Small intestine (tissue), 7 donors: ENCODE measurements around the gene RNF168. TPM values are rescaled to one million over a fixed set of nuclear protein-coding genes. Genes with fewer than 3 reads are reported as not detected.

ENCODE experiments used
- DNase-seq, 2 donors: peaks; one replicate each; pipeline versions ENCODE4 v3.0.0 to v3.0.0-alpha.2; 2013
- FAIRE-seq: peaks from 2 replicates; lab custom pipeline; 2012; peaks lifted over from hg19 to GRCh38; lab: Jason Lieb, UNC
- H3K27ac ChIP-seq, 3 donors: one replicate each; pipeline ENCODE4 v1.5.1; 2013; ENCODE audit warnings: low read length in 2 of 3, mild to moderate bottlenecking in 2 of 3, control low read depth in 1 of 3, inconsistent platforms in 1 of 3, low read depth in 1 of 3, moderate library complexity in 1 of 3
- H3K27me3 ChIP-seq, 3 donors: one replicate each; pipeline ENCODE4 v1.6.1; 2013; ENCODE audit warnings: low read length in 3 of 3, inconsistent platforms in 1 of 3; ENCODE audit not compliant: control insufficient read depth in 3 of 3, insufficient read depth in 3 of 3
- H3K36me3 ChIP-seq, 3 donors: one replicate each; pipeline ENCODE4 v1.6.1; 2013; ENCODE audit warnings: low read length in 3 of 3, inconsistent platforms in 1 of 3, low read depth in 1 of 3, mild to moderate bottlenecking in 1 of 3, moderate library complexity in 1 of 3; ENCODE audit not compliant: control insufficient read depth in 3 of 3, insufficient read depth in 2 of 3
- H3K4me1 ChIP-seq, 3 donors: one replicate each; pipeline ENCODE4 v1.6.1; 2013; ENCODE audit warnings: low read length in 2 of 3, inconsistent platforms in 1 of 3, low read depth in 1 of 3, mild to moderate bottlenecking in 1 of 3, moderate library complexity in 1 of 3; ENCODE audit not compliant: control insufficient read depth in 3 of 3, insufficient read depth in 2 of 3
- H3K4me3 ChIP-seq, 3 donors: one replicate each; pipeline ENCODE4 v1.5.1; 2013; ENCODE audit warnings: low read length in 3 of 3, control low read depth in 1 of 3, inconsistent platforms in 1 of 3, low read depth in 1 of 3, mild to moderate bottlenecking in 1 of 3, moderate library complexity in 1 of 3
- H3K9me3 ChIP-seq, 2 donors: one replicate each; pipeline ENCODE4 v1.6.1; 2013; ENCODE audit warnings: low read depth in 1 of 2, low read length in 1 of 2; ENCODE audit not compliant: control insufficient read depth in 2 of 2, insufficient read depth in 1 of 2
- WGBS, 3 donors: extraction: QIAGEN DNeasy Blood & Tissue Kit; methylation state at CpG; one replicate each; pipeline ENCODE4 v1.1.7; 2013; 5-methylcytosine and 5-hydroxymethylcytosine counted together
- polyA plus RNA-seq, 4 donors: library from polyadenylated mRNA; stranded (reverse) in 3 of 4; unstranded in 1 of 4; fragments of 200-250 nt in 3 of 4; fragments of 120-200 nt in 1 of 4; gene quantifications; one replicate each; pipeline versions ENCODE4 v1.2.1 to v1.2.3, GENCODE V29; 2013
- donor health status: healthy with polysubstance abuse.
- donor health status: control.
- donor health status: control.
- donor health status: Bipolar disorder and iron deficiency.
- donor health status: healthy.

RNF168 gene
- polyA plus RNA-seq, 4 donors, result 2.4 to 11.9 (median 6.0) TPM

DNA sequence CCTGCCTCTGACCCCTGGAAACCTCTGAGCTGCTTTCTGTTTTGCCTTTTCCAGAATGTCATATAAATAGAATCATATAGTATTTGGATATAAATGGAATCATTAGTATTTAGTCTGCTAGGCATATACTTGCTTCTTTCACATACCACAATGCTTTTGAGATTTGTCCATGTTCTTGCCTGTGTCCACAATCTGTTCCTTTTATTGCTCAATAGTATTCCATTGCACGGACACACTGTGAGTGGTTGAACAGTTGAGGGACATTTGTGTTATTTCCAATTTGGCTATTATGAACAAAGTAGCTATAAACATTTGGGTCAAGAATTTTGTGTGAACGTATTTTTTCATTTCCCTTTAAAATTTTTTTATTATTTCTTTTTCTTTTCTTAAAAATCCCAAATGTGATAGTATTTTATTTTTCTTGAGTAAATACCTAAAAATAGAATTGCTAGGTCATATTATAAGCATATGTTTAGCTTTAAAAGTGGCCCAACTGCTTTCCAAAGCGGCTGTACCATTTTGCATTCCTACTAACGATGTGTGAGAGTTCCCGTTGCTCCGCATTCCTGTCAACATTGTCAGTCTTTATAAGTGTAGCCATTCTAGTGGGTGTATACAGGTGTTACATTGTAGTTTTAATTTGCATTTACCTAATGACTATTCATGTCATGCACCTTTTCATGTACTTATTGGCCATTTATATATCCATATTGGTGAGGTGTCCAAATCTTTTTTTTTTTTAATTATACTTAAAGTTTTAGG is 38.3 kb upstream of the RNF168 start:
- 90 to 96% (median 90%) methylated on average over 6 of the region's 6 CpGs for WGBS, 3 donors
- H3K9me3 ChIP-seq, result no peaks in the 10 kb centered on the region
- FAIRE-seq, result no peak

DNA sequence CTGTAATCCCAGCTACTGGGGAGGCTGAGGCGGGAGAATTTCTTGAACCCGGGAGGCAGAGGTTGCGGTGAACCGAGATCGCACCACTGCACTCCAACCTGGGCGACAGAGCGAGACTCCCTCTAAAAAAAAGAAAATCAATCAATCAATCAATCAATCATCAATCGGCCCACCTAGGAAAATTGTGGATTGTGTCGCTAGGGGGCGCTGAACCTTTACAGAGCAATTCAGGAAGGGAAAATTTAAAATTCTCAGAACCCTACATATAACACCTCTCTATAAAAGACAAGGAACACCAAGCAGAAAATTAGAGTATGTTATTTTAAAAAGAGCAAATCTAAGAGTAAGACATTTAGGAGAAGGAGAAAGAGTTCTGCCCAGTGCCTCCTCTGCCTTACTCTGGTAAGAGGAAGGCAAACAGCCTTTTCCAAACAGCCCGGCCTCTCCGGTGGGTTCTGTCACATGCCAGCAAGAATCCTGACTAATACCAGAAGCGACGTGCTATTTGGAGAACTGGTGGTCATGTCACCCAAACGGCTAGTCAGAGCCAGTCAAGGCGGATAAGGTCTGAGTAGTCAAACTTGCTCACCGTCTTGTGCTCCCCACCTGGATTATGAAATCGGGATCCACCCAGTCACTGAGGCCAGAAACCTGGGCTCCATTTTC is 33.9 kb upstream of the RNF168 start:
- peak; percentile 8 to 35 for DNase-seq
- no peak overlapping the region for H3K27ac ChIP-seq
- WGBS, 3 donors, result 44 to 49% (median 44%) methylated on average over 18 of the region's 18 CpGs
- H3K4me3 ChIP-seq, result no peak overlapping the region
- peaks cover 0 to 6% of the 10 kb centered on the region in 2 donors for H3K9me3 ChIP-seq
- H3K36me3 ChIP-seq, result no peaks in the 10 kb centered on the region
- H3K4me1 ChIP-seq, result no peaks in the 10 kb centered on the region
- FAIRE-seq, result no peak
- peaks cover 0 to 7% (median 0%) of the 10 kb centered on the region in 3 donors for H3K27me3 ChIP-seq

More for the DNA sequence above, 38.3 kb upstream of the RNF168 start:
- Histone ChIP-seq H3K27ac (no peak overlapping the region), H3K4me1 (no peaks in the 10 kb centered on the region), H3K4me3 (no peak overlapping the region), H3K27me3 (no peaks in the 10 kb centered on the region), H3K36me3 (no peaks in the 10 kb centered on the region)
- DNase-seq, result no peak

DNA sequence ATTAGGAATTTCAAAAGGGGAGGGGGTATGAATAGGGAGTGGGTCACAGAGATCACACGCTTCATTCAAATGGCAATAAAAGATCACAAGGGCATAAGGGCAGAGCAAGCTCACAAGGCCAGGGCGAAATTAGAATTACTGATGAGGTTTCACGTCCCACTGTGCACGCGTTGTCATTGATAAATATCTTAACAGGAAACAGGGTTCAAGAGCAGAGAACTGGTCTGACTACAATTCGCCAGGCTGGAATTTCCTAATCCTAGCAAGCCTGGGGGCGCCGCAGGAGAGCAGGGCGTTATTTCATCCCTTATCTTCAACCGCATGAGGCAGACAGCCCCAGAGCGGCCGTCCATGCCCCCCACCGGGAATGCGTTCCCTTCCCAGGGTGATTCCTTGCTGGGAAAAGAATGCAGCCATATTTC is 29.7 kb upstream of the RNF168 start:
- no peak for DNase-seq
- Histone ChIP-seq H3K9me3 (peaks cover 0 to 6% of the 10 kb centered on the region in 2 donors), H3K4me3 (no peak overlapping the region), H3K36me3 (no peaks in the 10 kb centered on the region), H3K4me1 (no peaks in the 10 kb centered on the region), H3K27me3 (peaks cover 0 to 7% (median 0%) of the 10 kb centered on the region in 3 donors), H3K27ac (no peak overlapping the region)
- no peak for FAIRE-seq
- WGBS, 3 donors, result 45 to 54% (median 46%) methylated on average over 14 of the region's 14 CpGs

DNA sequence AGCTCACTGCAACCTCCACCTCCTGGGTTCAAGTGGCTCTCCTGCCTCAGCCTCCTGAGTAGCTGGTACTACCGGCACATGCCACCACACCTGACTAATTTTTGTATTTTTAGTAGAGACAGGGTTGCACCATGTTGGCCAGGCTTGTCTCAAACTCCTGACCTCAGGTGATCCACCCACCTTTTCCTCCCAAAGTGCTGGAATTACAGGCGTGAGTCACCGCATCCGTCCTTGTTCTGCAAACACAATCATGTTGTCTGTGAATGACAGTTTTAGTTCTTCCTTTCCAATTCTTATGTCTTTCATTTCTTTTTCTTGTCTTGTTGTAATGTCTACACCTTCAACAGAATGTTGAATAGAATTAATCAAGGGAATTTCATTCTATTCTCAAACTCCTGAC is 27.9 kb upstream of the RNF168 start:
- no peaks in the 10 kb centered on the region for H3K36me3 ChIP-seq
- 87 to 92% (median 91%) methylated on average over 4 of the region's 4 CpGs for WGBS, 3 donors
- FAIRE-seq, result no peak

DNA sequence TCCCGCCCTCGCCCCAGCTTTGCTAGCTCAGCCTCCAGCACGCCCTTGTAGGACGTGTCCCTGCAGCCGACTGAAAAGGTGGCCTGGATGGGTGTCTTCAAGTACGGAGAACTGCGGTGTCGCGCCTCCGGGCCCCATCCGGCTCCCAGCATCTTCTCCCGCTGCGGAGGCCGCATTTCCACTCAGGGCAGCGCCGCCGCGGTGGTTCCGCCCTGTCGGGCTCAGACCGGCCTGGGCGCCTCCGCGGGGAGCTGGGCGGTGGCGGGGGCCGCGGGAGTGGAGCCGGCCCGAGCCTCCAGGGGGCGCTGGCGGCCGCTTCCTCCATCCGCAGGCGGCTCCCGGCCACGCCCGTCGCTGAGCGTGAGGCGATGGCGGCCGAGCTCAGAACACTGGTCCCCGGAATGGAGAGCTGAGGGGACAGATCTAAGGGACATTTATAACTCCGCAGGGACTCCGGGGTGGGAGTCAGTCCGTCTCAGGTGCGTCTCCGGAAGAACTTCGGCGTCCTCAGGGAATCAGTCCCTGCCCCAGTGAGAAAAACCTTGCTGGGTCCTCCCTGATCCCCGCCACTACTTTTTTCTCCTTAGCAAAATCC is 25.2 kb upstream of the RNF168 start:
- Histone ChIP-seq H3K36me3 (no peaks in the 10 kb centered on the region), H3K27me3 (peaks cover 0 to 11% (median 0%) of the 10 kb centered on the region in 3 donors), H3K4me1 (no peaks in the 10 kb centered on the region), H3K27ac (peak overlapping the region in 1 of 3 donors; percentile 61), H3K9me3 (peaks cover 0 to 17% of the 10 kb centered on the region in 2 donors), H3K4me3 (peak overlapping the region in 2 of 3 donors; percentile 39 to 45)
- FAIRE-seq, result no peak
- peak; percentile 15 to 88 for DNase-seq
- 4 to 21% (median 17%) methylated on average over 41 to 52 of the region's 52 CpGs for WGBS, 3 donors

More for the DNA sequence above, 27.9 kb upstream of the RNF168 start:
- H3K4me1 ChIP-seq, result no peaks in the 10 kb centered on the region
- H3K27ac ChIP-seq, result no peak overlapping the region
- peaks cover 0 to 11% (median 0%) of the 10 kb centered on the region in 3 donors for H3K27me3 ChIP-seq
- H3K9me3 ChIP-seq, result peaks cover 0 to 6% of the 10 kb centered on the region in 2 donors
- DNase-seq, result no peak
- no peak overlapping the region for H3K4me3 ChIP-seq

DNA sequence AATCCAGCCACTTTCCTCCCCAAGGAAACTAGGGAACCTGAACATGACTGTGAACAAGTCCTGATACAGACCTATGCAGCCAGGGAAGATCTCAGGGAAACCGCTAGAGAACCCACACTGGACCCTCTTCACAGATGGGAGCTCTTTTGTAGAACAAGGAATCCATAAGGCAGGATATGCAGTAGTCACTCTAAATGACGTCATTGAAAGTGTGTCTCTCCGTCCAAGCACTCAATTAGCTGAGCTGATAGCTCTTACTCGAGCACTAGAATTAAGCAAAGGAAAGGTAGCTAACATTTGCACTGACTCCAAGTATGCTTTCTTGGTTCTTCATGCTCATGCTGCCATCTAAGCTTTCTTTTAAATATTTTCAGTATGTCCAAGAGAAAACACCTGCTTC is 21.6 kb upstream of the RNF168 start:
- no peak for DNase-seq
- no peaks in the 10 kb centered on the region for H3K4me1 ChIP-seq
- peaks cover 0 to 39% of the 10 kb centered on the region in 2 donors for H3K9me3 ChIP-seq
- WGBS, 3 donors, result 81 to 89% (median 89%) methylated on average over 4 of the region's 4 CpGs
- no peak overlapping the region for H3K27ac ChIP-seq
- no peaks in the 10 kb centered on the region for H3K36me3 ChIP-seq
- peaks cover 0 to 5% (median 0%) of the 10 kb centered on the region in 3 donors for H3K27me3 ChIP-seq
- no peak for FAIRE-seq
- H3K4me3 ChIP-seq, result no peak overlapping the region

DNA sequence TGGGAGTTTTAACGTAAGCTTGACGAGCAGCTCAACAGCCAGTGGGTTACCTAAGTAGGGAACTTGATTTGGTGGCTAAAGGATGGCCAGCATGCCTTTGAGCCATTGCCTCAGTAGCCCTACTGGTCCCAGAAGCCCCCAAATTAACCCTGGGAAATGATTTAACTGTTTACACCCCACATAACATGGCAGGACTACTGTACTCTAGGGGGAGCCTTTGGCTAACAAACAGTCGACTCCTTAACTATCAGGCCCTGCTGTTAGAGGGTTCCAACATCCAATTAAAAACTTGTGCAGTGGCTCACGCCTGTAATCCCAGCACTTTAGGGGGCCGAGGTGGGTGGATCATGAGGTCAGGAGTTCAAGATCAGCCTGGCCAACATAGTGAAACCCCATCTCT is 21.0 kb upstream of the RNF168 start:
- DNase-seq (no peak), FAIRE-seq (no peak)
- H3K4me1 ChIP-seq, result no peaks in the 10 kb centered on the region
- 65 to 69% (median 68%) methylated on average over 5 of the region's 5 CpGs for WGBS, 3 donors
- no peaks in the 10 kb centered on the region for H3K36me3 ChIP-seq
- H3K9me3 ChIP-seq, result peaks cover 0 to 46% of the 10 kb centered on the region in 2 donors
- no peak overlapping the region for H3K4me3 ChIP-seq
- no peak overlapping the region for H3K27ac ChIP-seq
- H3K27me3 ChIP-seq, result peaks cover 0 to 5% (median 0%) of the 10 kb centered on the region in 3 donors

DNA sequence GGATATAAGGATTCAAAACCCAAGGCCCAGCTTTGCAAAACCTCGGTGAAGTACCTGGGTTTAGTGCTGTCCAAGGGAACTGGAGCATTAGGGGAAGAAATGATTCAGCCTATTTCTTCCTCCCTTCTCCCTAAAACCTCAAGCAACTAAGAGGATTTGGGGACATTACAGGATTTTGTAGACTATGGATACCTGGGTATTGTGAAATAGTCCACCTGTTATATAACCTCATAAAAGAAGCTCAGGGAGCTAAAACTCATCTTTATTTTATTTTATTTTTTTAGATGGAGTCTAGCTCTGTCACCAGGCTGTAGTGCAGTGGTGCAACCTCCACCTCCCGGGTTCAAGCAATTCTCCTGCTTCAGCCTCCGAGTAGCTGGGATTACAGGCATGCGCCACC is 20.3 kb upstream of the RNF168 start:
- H3K27ac ChIP-seq, result no peak overlapping the region
- FAIRE-seq (no peak), DNase-seq (no peak)
- H3K4me1 ChIP-seq, result no peaks in the 10 kb centered on the region
- no peak overlapping the region for H3K4me3 ChIP-seq
- 95 to 98% (median 96%) methylated on average over 4 of the region's 4 CpGs for WGBS, 3 donors
- H3K36me3 ChIP-seq, result no peaks in the 10 kb centered on the region
- H3K9me3 ChIP-seq, result peaks cover 0 to 52% of the 10 kb centered on the region in 2 donors
- peaks cover 0 to 5% (median 0%) of the 10 kb centered on the region in 3 donors for H3K27me3 ChIP-seq
